LNCaP clone FGC (cell line): ENCODE measurements around the gene AZU1.

Experiments
- DNase-seq: peaks from one replicate; pipeline ENCODE4 v3.0.0-alpha.2; 2011; ENCODE audit warnings: low read depth
- H3K4me3 ChIP-seq: 2 replicates; pipeline ENCODE4 v1.5.1; 2011; ENCODE audit warnings: mild to moderate bottlenecking, low read depth, low read length, control low read depth
- TF ChIP-seq, protein P1 (sequence below): IDR thresholded peaks from 2 replicates; pipeline ENCODE4 v1.5.1; 2012; ENCODE audit warnings: mild to moderate bottlenecking; ENCODE audit not compliant: control insufficient read depth, insufficient read depth; ENCODE audit errors: extremely low read depth

AZU1 gene

DNA sequence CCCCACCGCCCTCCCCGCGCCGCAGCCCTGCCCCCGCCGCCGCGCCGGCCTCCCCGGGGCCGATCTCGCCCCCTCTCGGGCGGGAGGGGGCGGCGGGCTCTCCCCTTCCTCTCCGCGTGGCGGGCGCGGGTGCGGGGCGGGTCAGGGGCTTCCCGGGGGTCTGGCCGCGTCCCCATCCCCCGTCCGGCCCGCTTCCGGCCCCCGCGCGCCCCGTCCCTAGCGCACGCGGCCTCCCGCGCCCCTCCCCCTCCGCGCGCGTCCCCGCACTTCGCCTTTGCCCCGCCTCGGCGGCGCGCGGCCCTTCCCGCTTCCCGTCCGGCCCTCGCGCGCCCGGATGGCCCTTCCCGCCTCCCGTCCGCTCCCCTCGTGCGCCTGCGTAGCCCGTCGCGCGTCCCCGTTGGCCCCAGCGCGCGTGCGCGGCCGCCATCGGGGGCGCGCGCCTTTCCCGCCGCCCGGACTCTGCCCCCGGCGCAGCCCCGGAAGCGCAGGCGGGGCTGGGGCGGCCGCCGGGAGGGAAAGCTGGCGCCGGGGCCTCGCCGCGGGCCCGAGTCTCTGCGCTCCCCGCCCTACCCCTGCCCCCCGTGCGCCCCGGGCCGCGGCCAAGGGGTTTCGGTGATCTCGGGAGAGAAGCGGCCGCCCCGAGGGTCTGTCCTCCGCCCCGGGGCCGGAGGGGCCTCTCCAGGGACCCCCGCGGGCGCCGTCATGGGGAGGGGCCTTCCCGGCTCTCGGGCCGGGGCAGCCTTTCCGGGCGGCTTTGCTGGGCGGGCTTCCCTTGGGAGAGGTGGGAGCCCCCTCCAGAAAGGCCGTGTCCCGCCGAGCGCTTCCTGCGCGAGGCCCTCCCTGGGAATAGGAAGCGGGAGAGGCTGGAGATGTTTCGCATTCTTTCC lies 29.9 kb upstream of the AZU1 start:
- DNase-seq = no peak
- TF ChIP-seq, protein P1, sequence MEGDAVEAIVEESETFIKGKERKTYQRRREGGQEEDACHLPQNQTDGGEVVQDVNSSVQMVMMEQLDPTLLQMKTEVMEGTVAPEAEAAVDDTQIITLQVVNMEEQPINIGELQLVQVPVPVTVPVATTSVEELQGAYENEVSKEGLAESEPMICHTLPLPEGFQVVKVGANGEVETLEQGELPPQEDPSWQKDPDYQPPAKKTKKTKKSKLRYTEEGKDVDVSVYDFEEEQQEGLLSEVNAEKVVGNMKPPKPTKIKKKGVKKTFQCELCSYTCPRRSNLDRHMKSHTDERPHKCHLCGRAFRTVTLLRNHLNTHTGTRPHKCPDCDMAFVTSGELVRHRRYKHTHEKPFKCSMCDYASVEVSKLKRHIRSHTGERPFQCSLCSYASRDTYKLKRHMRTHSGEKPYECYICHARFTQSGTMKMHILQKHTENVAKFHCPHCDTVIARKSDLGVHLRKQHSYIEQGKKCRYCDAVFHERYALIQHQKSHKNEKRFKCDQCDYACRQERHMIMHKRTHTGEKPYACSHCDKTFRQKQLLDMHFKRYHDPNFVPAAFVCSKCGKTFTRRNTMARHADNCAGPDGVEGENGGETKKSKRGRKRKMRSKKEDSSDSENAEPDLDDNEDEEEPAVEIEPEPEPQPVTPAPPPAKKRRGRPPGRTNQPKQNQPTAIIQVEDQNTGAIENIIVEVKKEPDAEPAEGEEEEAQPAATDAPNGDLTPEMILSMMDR = no peak

DNA sequence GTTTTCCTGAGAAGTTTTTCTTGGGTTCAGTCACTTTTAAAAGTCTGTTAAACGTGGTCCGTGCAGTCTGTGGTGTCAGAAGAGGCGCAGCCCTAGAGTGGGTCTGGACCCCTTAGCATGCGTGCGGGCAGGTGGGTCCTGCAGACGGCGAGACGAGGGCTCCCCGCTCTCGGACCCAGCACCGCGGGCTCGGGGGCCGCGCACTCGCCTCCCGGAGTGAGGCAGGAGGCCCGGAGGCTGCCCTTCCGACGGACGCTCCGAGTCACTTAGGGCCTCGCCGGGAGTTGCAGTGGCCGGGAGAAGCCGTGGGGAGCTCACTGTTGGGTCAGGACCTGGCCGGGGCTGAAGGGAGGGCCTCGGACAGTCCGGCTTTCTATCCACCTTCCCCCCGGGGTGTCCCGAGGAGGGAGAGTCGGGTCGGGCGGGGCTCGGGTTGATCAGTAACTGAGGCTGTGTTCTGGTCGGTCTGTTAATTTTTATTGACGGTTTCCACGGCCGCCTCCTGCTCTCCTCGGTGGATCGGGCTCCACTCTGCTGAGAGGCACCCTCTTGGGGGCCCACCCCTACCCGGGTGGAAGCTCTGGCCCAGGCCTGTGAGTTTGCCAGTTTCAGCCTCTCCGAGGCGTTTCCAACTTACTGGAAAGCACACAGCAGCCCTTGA lies 29.1 kb upstream of the AZU1 start:
- TF ChIP-seq, protein P1 = no peak
- no peak for DNase-seq
- peak overlapping the region; percentile 94 for H3K4me3 ChIP-seq

More for the DNA sequence above, 29.9 kb upstream of the AZU1 start:
- H3K4me3 ChIP-seq = peak overlapping the region; percentile 94

DNA sequence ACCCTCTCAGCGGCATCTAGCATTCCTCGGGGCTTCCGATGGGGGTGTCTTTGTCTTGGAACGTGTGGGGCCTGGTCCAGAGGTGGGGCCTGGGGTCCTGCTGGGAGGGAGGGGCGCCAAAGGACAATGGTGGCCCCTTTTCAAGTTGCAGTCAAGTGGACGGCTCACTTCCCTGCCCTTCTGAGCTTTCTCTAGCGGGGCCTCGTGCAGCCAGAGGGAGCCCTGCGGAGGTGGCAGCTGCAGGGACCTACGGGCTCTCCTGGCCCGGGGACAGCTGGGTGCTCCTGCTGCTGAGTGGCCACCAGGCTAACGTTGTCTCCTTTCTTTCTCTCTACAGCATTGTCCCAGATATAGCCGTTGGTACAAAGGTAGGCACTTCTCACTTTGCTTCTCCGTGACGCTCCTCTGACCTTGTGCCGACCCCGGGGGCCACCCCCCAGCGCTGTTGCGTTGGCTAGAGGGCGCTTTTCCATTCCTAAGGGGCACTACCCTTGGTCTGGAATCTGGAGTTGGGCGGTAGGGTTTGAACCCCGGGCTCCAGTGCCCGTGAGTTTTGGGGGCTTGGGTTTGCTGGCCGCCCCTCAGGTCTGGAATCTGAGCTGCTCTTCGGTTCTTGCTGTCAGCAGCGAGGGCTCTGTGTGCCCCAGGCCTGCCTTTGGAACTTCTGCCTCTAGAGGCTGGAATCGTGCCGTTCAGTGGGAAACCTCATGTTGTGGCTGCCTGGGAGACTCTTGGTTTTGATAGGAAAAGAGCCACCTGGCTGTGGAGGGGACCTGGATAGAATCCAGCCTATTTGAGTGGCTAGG lies 28.4 kb upstream of the AZU1 start:
- H3K4me3 ChIP-seq = peak overlapping the region; percentile 94
- TF ChIP-seq, protein P1 = peak; percentile 15; the same call in 1 of the 2 replicates
- no peak for DNase-seq

DNA sequence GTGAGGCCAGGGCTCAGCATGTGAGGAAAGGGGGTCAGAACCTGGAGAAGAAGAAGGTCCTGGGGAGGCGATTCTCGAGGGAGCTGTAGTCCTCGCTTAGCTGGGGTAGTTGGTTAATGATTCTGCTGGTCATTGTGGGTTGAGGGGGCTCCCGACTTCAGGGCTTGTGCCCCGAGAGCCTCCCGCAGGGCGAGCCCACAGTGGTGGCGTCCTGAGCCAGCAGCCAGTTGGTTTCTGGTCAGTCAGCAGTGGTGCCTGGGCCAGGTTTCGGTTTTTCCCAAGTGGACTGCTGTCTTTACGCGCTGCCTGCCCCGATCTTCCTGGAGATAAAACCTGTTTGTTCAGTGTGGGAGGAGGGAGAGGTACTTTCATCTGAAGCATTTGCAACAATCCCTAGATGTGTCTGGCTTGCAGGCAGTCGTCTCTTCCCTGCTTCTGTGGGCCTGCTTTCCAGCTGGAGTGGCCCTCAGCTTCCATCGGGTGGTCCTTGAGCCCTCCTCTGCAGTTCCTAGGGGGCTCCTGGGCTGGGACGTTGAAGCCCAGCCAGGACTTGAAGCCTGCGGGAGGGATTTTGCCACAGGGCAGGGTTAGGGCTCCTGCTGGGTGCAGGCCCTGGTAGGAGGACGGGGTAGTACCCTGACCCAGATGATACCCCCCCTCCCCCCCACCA lies 27.1 kb upstream of the AZU1 start:
- DNase-seq = peak; percentile 84
- peak overlapping the region; percentile 94 for H3K4me3 ChIP-seq
- TF ChIP-seq, protein P1 = no peak

DNA sequence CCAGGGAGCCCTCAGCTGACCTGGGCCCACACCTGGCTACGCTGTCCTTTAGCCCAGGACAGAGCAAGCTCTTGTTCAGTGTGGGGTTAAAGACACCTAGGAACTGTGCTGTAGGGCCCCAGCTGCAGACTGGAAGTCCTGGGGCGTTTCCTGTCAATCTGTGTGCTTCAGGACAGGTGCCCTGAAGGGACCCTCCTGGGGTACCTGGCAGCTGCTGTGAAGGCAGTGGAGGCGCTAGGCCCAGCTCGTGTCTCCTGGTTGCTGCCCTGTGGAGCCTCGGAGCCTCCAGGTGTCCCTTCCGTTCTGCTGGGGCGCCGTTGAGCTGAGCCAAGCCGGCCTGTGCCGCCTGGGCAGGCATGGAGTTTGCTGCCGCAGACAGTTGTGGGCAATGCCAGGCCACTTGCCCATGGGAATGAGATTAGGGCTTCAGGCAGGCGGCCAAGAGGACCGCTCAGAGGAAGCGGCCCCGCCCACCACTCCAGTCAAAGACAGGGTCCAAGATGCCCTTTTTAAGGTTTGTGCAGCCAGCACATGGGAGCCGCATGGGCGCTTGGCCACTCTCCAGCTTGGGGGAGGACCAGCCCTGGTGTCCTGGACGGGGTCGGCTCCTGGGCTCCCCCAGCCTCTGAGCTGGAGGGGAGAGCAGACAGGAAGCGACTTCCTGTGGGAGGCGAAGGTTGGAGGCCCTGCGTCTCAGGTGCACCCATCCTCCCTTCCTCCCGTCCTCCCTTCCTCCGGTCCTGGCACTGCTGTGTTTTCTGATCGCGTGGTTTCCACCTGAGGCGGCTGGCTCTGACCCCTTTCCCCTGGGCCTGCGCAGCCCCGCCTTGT lies 26.4 kb upstream of the AZU1 start:
- no peak for DNase-seq
- TF ChIP-seq, protein P1 = no peak
- H3K4me3 ChIP-seq = peak overlapping the region; percentile 94
